NB4 (cell line): ENCODE results near the gene MCRIP2.

Experiments used
- DNase-seq: peaks from one replicate; pipeline ENCODE4 v3.0.0; 2010; ENCODE audit warnings: low read depth
- H3K4me3 ChIP-seq: one replicate; pipeline ENCODE4 v1.5.1; 2011; ENCODE audit warnings: mild to moderate bottlenecking, low read depth, low read length, moderate library complexity
- CTCF ChIP-seq: IDR thresholded peaks from one replicate; pipeline ENCODE4 v1.5.1; 2012; ENCODE audit warnings: low read depth, low read length
- MAX ChIP-seq: IDR thresholded peaks from 2 replicates; pipeline ENCODE4 v1.6.1; 2011; ENCODE audit warnings: low read depth, low read length
- MYC ChIP-seq: IDR thresholded peaks from 2 replicates; pipeline ENCODE4 v1.6.1; 2011; ENCODE audit warnings: low read depth, low read length
- POLR2A ChIP-seq: IDR thresholded peaks from 2 replicates; pipeline ENCODE4 v1.6.1; 2011; ENCODE audit warnings: mild to moderate bottlenecking; ENCODE audit not compliant: insufficient read length; ENCODE audit errors: extremely low read depth

The MCRIP2 gene

GRCh38 chr16:695355-696089 lies 53.9 kb downstream of the MCRIP2 start:
- H3K4me3 ChIP-seq: no peak overlapping the region
- no peak for DNase-seq
- TF ChIP-seq POLR2A (no peak), CTCF (no peak), MYC (no peak), MAX (no peak)
